Left renal cortex interstitium (tissue), 4 donors: ENCODE measurements around the gene NUP98. TPM values are rescaled to one million over a fixed set of nuclear protein-coding genes. Genes with fewer than 3 reads are reported as not detected.
"Not testable (repeated sequence)": the region's sequence is repeated elsewhere in the genome, so short reads cannot be mapped to it uniquely, and the experiment has no call there.

Experiments used
- DNase-seq, 4 donors: peaks; one replicate each; pipeline ENCODE4 v3.0.0-alpha.2; 2013; ENCODE audit warnings: low read depth in 4 of 4, low spot score in 2 of 4, missing footprints in 1 of 4
- polyA plus RNA-seq, 4 donors: library from polyadenylated mRNA; unstranded; fragments of 120-200 nt; gene quantifications; one replicate each; pipeline ENCODE4 v1.2.1, GENCODE V29; 2013; ENCODE audit not compliant: insufficient read length in 4 of 4

The NUP98 gene
- polyA plus RNA-seq, 4 donors, result 57.0 to 74.6 (median 63.3) TPM

DNA sequence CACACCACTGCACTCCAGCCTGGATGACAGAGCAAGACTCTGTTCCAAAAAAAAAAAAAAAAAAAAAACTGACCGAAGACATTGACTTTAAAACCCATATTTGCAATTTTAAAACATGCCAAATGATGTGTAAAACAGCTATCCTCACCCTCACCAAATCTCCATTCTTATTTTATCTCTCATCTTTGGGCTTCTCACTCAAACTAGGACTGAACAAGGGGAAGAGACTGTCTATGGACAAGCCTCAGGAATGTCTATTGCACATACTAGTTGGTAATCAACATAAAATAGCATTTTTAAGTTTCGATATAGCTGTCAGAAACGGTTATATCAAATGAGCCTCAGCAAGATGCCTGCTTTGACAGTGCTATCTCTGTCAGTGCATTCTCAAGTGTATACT lies 118.3 kb downstream of the NUP98 start:
- no peak for DNase-seq

DNA sequence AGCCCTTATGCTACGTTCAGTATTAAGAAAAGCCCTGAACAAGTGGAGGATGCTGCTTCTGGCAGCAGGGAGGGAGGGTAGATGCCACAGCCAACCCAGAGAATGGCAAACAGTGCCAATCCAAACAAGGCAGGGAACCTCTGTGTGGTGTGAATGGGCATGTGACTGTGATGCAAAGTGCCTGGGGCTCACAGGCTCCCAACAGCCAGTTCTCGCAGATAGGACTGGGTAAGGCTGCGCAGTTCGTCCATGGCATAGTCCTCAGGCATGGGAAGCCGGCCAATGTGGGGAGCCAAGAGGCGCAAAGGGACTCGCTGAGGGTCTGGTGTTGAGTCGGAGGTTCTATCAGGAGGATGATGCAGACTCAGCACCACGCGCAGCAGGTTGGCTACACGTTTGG lies 121.4 kb downstream of the NUP98 start:
- DNase-seq, result no peak

DNA sequence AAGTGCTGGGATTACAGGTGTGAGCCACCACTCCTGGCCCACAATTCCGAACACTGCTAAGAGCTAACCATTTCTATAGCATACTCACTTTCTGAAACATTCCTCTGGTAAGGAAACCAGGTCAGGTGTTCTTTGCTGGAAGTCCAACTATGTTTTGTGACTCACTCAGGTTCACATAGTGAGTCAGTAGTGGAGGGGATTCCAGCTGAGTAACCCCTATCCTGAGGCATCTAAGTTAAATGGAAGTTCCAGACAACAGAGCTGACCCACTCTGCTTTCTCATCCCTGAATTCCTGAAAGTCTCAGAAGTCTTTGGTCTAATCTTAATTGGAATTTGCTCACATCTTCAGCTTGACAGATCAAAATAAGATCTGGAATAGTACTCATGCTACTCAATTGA lies 123.2 kb downstream of the NUP98 start:
- no peak for DNase-seq

DNA sequence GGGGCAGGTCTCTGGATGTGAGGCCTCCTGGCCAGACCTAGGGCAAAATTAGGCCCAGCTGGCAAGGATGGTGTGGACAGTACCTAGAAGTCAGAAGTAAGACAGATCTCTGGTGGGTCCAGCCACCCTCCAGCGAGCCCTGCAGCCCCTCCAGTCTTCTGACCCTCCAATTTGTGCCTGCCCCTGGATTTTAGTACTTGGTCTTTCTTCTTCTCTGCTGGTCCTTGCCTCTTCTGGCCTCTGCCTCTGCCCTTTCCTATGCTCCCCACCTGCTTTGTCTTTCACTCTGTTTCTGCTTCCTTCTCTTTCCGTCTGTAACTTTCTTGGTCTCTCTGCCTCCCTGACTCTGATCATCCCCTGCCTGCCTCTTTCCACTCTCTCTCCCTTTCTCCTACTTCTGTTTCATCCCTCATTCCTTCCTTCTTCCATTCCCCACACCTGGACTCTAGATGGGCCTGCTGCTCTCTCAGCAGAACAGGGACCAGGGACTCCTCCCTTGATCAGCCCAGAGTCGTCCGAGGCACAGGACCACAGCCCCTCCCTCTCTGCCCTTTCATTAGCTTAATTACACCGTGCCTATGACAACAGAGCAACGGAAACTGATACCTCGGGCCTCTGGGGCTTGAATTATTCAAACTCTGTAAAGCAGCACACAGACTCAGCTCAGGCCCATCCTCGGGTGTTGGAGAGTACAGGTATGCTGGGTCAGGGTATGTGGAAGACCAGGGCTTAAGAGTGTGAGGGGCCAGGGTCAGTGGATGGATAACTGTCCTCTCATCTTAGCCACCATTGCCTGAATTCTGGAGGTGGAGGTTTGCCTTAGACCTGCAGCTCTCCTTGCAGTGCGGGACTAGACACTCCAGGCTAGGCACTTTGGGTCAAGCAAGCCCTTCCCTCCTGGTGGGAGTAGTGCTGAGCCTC lies 125.8 kb downstream of the NUP98 start, which contains the start of gene CHRNA10:
Gene CHRNA10, minus strand, starts transcription at position 51 of the 921 bp plus-strand sequence. CDS start 72 bp downstream, outside the sequence.
- DNase-seq, result peak in 3 of 4 donors; percentile 9 to 18 (median 10)

DNA sequence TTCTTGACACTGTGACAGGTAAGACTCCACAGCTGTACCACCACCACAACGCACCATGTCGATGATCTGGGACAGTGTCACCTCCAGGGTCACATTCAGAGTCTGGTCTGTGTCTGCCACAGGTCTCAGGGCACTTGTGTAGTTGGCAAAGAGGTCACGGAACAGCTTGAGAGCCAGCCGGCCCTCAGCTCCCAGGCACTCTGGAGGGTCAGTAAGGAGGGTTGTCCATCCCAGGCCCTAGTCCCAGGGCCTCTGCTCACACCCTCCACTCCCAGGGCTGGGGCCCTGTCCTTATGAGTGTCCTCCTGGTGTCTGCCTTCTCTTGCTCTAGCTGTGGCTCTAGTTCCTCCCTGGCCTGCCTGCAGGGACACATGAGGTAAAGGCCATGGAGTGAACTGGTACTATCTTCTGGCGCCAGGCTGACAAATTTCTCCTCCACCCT lies 127.6 kb downstream of the NUP98 start:
- DNase-seq, result no peak

DNA sequence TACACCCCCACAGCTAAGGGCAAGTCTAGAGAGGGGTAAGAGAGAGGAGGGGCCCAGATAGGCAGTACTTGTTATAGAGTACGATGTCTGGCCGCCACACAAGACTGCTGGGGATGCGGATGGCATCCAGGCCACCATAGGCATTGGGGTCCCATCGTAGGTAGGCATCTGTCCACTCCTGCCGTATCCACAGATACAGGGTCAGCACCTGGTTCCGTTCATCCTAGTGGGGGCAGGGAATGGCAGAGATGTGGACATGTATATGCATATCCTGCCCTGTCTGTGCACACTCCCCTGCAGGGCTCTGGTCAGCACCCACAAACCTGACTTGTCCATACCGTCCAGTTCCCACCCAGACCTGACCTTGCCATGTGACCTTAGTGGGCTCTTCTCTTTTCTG lies 128.2 kb downstream of the NUP98 start:
- DNase-seq, result no peak

DNA sequence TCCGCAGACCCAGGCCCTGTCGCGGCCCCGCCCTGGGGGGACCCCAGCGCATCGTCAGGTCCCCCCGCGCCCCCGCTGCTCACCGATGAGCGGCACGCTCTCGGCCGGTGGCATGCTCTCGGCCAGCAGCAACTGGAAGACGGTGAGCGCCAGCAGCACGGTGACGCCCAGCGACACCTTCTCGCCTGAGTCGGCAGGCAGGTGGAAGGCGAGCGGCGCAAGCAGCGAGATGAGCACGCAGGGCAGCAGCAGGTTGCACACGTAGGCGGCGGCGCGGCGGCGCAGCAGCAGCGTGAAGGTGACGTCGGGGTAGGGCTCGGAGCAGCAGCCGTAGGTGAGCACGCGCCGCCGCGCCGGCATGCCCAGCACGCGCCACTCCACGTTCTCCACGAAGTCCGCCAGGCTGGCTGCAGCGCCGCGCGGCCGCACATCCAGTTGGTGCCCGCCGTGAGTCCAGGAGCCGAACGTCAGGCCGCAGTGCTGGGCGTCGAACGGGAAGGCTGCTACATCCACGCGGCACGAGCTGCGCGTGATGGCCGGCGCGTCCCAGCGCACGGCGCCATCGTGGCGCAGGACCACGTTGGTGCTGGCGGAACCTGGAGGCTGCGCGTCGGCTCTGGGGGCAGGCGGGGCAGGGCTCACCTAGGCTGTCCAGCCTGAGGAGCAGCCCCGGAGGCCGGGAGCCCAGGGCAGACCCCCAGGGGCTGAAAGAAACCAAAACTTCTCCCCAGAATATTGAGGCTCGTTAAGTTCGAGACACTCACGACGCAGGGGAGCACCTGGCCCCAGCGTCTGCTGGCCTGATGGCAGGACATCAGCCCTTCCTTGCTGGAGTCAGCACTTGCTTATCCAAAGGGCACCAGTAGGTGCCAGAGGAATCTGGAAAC lies 130.0 kb downstream of the NUP98 start:
- no peak for DNase-seq

DNA sequence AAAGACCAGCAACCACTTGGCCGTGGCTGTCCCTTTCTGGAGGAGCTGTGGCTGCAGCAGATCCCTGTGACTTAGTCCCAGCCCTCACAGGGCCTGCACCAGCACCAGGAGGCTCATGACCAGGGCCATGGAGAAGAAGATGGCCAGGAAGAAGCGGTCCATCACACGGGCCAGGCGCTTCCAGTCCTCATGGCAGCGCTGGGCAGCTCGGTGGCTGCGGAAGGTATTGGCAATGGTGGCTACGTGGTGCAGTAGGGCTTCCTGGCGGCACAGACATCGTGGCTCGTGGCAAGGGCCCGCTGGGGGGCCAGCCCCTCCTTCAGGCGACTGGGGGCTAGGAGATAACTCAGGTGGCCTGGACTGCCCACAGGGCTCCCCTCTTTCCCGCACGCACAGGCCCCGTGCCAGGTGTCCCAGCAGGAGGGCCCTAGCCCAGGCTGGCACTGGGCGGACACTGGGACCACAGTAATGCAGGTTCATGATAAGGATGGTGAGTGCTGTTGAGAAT lies 131.3 kb downstream of the NUP98 start:
- DNase-seq, result no peak

DNA sequence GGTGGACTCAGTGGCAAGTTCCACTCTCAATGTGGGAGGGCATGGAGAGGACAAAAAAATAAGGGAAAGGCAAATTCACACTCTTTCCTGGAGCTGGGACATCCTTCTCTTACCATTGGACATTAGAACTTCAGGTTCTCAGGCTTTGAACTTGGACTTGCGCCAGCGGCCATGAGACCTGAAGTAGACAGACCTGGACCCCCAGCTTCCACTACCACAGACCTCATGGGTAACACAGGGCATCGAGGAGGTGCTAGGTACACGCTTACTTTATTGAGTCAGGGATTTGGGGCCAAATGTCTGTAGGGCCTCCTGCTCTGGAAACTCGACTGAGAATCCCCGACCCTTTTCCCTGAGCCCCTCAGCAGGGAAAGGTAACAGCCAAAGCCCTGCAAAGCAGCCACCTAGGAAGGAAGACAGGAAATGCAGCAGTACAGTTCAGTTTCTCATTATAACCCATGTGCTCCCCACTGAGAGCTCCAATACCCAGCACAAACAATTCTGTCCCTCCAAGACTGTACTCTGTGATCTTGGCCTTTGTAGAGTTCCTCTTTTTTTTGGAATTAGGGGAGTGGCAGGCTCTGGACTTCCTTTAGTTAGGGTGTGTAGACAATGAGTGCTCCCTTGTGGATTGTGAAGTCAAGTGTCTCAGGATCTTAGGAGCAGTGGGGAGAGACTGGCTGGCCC lies 131.9 kb downstream of the NUP98 start:
- DNase-seq, result no peak

DNA sequence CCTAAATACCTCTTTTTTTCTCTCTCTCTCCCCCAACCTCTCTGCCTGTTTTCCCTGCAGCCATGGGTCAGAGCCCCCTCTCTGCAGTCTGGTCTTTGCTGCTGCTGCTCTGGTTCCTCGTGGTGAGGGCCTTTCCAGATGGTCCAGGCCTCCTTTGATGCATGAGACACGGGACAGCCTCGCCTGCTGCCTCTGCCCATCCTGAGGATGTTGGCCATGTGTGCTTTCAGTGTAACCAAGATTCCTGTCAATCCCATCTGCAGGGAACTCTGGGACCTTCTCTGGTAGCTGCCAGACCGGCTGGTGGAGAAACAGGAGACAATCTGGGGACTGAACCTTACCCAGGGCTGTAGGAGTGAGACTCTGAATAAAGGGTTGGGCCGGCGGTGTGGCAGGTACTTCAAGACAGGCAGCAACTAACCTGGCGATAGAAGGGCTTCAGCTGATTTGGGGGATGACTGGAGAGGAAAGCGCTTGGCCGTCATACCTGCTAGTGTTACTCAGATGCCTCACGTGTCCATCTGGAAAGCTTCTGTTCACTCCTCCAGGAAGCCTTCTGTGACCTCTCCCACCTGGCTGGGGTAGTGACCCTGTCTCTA lies 133.2 kb downstream of the NUP98 start:
- DNase-seq, result no peak

DNA sequence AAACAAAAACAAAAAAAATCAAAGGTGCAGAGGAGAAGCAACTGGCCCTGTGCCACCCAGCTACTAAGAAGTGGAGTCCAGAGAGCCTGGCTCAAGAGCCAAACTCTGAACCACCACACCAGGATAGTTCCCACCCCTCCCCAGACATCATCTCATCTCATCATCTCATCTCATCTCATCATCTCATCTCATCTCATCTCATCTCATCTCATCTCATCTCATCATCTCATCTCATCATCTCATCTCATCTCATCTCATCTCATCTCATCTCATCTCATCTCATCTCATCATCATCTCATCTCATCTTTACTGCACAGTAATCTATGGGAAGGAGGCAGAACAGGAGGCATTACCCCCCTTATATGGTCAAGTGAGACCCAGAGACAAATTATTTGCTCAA lies 134.5 kb downstream of the NUP98 start:
- DNase-seq, result no peak

DNA sequence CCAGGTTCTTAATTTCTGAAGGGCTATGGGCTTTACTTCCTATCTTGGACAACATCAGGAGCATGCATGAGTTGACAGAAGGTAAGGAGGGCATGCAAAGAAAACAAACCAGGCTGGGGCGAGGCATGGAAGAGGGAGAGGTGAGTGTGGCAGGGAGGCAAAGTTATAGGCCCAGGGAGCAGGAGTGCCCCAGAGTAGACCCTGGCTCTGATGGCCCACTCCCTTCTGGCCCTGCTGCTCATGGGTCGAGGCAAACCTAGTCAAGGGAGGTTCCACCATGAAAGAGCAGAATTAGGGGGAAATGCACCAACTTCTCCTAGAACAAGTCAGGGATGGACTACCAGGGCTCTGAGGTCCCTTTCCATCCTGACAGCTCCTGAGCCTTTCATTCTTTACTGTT lies 136.4 kb downstream of the NUP98 start:
- no peak for DNase-seq

DNA sequence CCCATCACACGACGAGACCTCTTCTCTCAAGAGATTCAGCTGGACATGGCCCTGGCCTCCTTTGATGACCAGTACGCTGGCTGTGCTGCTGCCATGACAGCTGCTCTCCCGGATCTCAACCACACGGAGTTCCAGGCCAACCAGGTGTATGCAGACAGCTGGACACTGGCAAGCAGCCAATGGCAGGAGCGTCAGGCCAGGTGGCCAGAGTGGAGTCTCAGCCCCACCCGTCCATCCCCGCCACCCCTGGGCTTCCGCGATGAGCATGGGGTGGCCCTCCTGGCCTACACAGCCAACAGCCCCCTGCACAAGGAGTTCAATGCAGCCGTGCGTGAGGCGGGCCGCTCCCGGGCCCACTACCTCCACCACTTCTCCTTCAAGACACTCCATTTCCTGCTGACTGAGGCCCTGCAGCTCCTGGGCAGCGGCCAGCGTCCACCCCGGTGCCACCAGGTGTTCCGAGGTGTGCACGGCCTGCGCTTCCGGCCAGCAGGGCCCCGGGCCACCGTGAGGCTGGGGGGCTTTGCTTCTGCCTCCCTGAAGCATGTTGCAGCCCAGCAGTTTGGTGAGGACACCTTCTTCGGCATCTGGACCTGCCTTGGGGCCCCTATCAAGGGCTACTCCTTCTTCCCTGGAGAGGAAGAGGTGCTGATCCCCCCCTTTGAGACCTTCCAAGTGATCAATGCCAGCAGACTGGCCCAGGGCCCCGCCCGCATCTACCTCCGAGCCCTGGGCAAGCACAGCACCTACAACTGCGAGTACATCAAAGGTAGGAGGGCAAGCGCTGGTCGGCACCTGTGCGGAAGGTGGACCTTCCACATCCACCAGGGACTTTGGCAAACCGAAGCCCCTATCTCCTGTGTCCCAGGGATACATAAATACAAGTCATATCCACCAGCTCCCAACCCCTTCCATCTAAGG lies 137.5 kb downstream of the NUP98 start:
- no peak for DNase-seq

DNA sequence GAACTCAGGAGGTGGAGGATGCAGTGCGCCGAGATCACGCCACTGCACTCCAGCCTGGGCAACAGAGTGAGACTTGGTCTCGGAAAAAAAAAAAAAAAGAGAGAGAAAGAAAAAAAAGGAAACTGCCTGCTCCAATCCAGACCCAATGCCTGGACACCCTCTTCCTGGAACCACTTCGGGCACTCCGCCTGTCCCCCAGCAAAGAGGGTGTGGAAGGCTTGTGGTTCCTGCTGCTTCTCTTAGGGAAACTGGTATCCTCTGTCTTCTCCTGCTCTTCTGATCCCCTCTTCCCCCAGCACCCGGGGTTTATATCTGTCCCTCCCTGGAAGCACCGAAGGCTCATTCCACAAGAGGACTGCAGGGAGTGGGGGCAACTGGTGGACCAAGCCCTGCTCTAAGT lies 139.1 kb downstream of the NUP98 start:
- no peak for DNase-seq

DNA sequence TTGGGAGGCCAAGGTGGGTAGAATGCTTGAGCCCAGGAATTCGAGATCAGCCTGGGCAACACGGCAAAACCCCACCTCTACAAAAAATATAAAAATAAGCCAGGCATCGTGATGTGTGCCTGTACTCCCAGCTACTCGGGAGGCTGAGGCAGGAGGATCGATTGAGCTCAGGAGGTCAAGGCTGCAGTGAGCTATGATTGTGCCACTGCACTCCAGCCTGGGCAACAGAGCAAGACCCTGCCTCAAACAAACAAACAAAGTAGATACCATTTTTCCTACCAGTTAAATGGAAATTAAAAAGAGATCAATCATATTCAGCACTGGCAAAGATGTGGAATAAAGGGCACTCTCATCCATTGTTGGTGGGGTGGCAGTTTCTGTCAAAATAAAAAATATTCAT lies 140.0 kb downstream of the NUP98 start:
- not testable (repeated sequence) for DNase-seq

DNA sequence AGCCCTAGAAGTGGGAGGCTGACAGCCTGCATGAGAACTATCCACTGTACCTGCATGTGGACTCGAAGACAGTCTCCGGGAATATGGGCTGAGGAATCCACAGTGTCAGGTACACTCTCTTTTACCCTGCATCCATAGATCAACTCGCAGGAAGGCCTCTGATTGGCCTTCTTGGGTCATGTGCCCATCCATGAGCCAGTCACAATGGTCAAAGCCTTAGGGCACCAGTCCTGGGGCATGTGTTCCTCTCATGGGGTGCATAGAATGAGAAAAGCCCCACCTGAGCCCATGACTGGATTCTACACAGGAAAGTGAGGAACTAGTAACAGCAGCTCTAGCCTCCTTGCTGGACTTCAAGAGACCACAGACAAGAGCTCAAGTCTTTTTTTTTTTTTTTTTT lies 141.8 kb downstream of the NUP98 start:
- no peak for DNase-seq

DNA sequence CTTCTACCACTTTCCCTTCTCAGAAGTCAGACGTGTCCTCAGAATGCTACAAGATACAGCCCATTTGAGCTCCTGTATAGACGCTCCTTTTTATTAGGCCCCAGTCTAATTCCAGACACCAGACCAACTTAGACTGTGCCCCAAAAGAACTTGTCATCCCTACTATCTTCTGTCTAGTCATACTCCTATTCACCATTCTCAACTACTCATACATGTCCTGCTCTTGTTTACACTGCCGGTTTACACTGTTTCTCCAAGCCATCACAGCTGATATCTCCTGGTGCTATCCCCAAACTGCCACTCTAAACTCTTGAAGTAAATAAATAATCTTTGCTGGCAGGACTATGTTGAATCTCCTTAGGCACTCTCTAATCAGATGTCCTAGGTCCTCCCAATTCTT lies 144.8 kb downstream of the NUP98 start:
- not testable (repeated sequence) for DNase-seq

DNA sequence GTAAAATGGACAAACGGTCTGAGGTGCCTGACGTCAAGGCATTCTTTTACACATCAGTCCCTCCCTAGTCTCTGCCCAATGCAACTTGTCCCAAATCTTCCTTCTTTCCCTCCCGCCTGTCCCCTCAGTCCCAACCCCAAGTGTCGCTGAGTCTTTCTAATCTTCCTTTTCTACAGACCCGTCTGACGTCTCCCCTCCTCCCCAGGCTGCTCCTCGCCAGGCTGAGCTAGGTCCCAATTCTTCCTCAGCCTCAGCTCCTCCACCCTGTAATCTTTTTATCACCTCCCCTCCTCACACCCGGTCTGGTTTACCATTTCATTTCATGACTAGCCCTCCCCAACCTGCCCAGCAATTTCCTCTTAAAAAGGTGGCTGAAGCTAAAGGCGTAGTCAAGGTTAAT lies 148.0 kb downstream of the NUP98 start:
- not testable (repeated sequence) for DNase-seq

DNA sequence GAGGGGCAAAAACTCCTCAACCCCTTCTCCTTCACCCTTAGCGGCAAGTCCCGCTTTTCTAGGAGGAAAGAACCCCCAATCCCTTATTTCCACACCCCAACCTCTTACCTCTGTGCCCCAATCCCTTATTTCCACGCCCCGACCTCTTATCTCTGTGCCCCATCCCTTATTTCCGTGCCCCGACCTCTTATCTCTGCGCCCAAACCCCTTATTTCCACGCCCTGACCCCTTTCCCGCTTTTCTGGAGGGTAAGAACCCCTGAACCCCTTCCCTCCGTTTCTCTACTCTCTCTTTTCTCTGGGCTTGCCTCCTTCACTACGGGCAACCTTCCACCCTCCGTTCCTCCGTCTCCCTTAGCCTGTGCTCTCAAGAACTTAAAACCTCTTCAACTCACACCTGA lies 148.5 kb downstream of the NUP98 start:
- not testable (repeated sequence) for DNase-seq
